IMR-90 (cell line): ENCODE data around the gene ZNF85. TPM values are rescaled to one million over a fixed set of nuclear protein-coding genes. Genes with fewer than 3 reads are reported as not detected.

Source experiments
- ATAC-seq: fragments of 200-7000 bp; cut with Tn5 transposase; 2 replicates; pipeline ENCODE4 v1.9.1; 2020; ENCODE audit warnings: low read depth, mild to moderate bottlenecking, moderate library complexity
- BruUV-seq: library from RNA; stranded (reverse); fragments of 400-500 nt; replicated peaks from 2 replicates; lab custom pipeline; 2021; lab: Mats Ljungman, UMichigan
- CTCF ChIA-PET: fragments of 300-600 bp; formaldehyde crosslinking; extraction: SDS; loops from one replicate; lab custom pipeline; 2021; ENCODE audit warnings: antibody characterized with exemption; lab: Yijun Ruan, JAX
- POLR2A ChIA-PET: fragments of 300-600 bp; sonication (Branson Sonifier 250); formaldehyde crosslinking; loops from one replicate; lab custom pipeline; 2022; ENCODE audit warnings: antibody characterized with exemption; ENCODE audit not compliant: unreplicated experiment; lab: Charles Lee
- DNase-seq: peaks from one replicate; pipeline ENCODE4 v3.0.0; 2013
- H2AFZ ChIP-seq: replicated peaks from 2 replicates; pipeline ENCODE3; 2013; ENCODE audit warnings: low read length, mild to moderate bottlenecking; ENCODE audit not compliant: poor library complexity
- H2AK5ac ChIP-seq: 2 replicates; pipeline ENCODE4 v1.6.1; 2013; ENCODE audit warnings: low read depth, low read length, inconsistent platforms
- H2AK9ac ChIP-seq: replicated peaks from 2 replicates; pipeline ENCODE3; 2013; ENCODE audit warnings: mild to moderate bottlenecking, low read depth, low read length, moderate library complexity; ENCODE audit not compliant: poor library complexity
- H2BK120ac ChIP-seq: 2 replicates; pipeline ENCODE4 v1.6.1; 2013; ENCODE audit warnings: low read depth, low read length, inconsistent platforms
- H2BK15ac ChIP-seq: 3 replicates; pipeline ENCODE4 v1.6.1; 2013; ENCODE audit warnings: low read depth, low read length, inconsistent platforms
- H2BK20ac ChIP-seq: 2 replicates; pipeline ENCODE4 v1.6.1; 2013; ENCODE audit warnings: low read depth, mild to moderate bottlenecking, inconsistent platforms, low read length, moderate library complexity
- H2BK5ac ChIP-seq: 2 replicates; pipeline ENCODE4 v1.6.1; 2013; ENCODE audit warnings: mild to moderate bottlenecking, low read depth, low read length, inconsistent platforms; ENCODE audit not compliant: poor library complexity, severe bottlenecking
- H3K14ac ChIP-seq: replicated peaks from 2 replicates; pipeline ENCODE4 v1.6.1; 2013; ENCODE audit warnings: low read depth, low read length, inconsistent platforms
- H3K18ac ChIP-seq: 2 replicates; pipeline ENCODE4 v1.6.1; 2013; ENCODE audit warnings: low read depth, low read length, control low read depth
- H3K23ac ChIP-seq: 2 replicates; pipeline ENCODE4 v1.6.1; 2013; ENCODE audit warnings: low read depth, low read length, inconsistent platforms
- H3K27ac ChIP-seq: 2 replicates; pipeline ENCODE4 v1.5.1; 2013; ENCODE audit warnings: mild to moderate bottlenecking, control low read depth, low read length; ENCODE audit not compliant: insufficient read depth
- H3K27me3 ChIP-seq: 2 replicates; pipeline ENCODE4 v1.6.1; 2013; ENCODE audit warnings: low read length; ENCODE audit not compliant: control insufficient read depth, insufficient read depth
- H3K36me3 ChIP-seq: 2 replicates; pipeline ENCODE4 v1.6.1; 2013; ENCODE audit warnings: low read length, mixed read lengths; ENCODE audit not compliant: control insufficient read depth, insufficient read depth
- H3K4ac ChIP-seq: 2 replicates; pipeline ENCODE4 v1.6.1; 2013; ENCODE audit warnings: low read depth, low read length, inconsistent platforms
- H3K4me1 ChIP-seq: 2 replicates; pipeline ENCODE4 v1.6.1; 2013; ENCODE audit warnings: low read length, mixed read lengths; ENCODE audit not compliant: control insufficient read depth, insufficient read depth
- H3K4me2 ChIP-seq: 2 replicates; pipeline ENCODE4 v1.6.1; 2013; ENCODE audit warnings: low read depth, mild to moderate bottlenecking, control low read depth, low read length, moderate library complexity
- H3K4me3 ChIP-seq: 2 replicates; pipeline ENCODE4 v1.5.1; 2013; ENCODE audit warnings: low read depth, mild to moderate bottlenecking, control low read depth, low read length, moderate library complexity; ENCODE audit not compliant: insufficient read depth
- H3K56ac ChIP-seq: 2 replicates; pipeline ENCODE4 v1.6.1; 2013; ENCODE audit warnings: low read length, inconsistent platforms; ENCODE audit not compliant: insufficient read depth; ENCODE audit errors: extremely low read depth
- H3K79me1 ChIP-seq, 2 experiments: 2 replicates each; pipeline ENCODE4 v1.6.1; 2013; ENCODE audit warnings: low read length in 2 of 2, inconsistent platforms in 1 of 2, low read depth in 1 of 2
- H3K9ac ChIP-seq: 2 replicates; pipeline ENCODE4 v1.6.1; 2013; ENCODE audit warnings: low read depth, low read length, control low read depth
- H3K9me1 ChIP-seq: 2 replicates; pipeline ENCODE4 v1.6.1; 2013; ENCODE audit warnings: low read length, inconsistent platforms; ENCODE audit not compliant: insufficient read depth
- H3K9me3 ChIP-seq: 2 replicates; pipeline ENCODE4 v1.6.1; 2013; ENCODE audit warnings: low read length; ENCODE audit not compliant: control insufficient read depth, insufficient read depth
- H4K20me1 ChIP-seq: 2 replicates; pipeline ENCODE4 v1.6.1; 2013; ENCODE audit warnings: low read length, inconsistent platforms; ENCODE audit not compliant: insufficient read depth
- H4K5ac ChIP-seq: 2 replicates; pipeline ENCODE4 v1.6.1; 2013; ENCODE audit warnings: mild to moderate bottlenecking, low read depth, low read length, control low read depth
- H4K8ac ChIP-seq, 2 experiments: 2 replicates each; pipeline ENCODE4 v1.6.1; 2013; ENCODE audit warnings: low read depth in 2 of 2, low read length in 2 of 2, control low read depth in 1 of 2, inconsistent platforms in 1 of 2
- H4K91ac ChIP-seq: 2 replicates; pipeline ENCODE4 v1.6.1; 2013; ENCODE audit warnings: low read depth, low read length, inconsistent platforms; ENCODE audit not compliant: insufficient read depth
- BHLHE40 ChIP-seq: fragments of 150-350 bp; IDR thresholded peaks from 2 replicates; pipeline ENCODE4 v1.6.1; 2016; ENCODE audit warnings: mild to moderate bottlenecking, low read depth, low read length
- CEBPB ChIP-seq: IDR thresholded peaks from 2 replicates; pipeline ENCODE4 v1.6.1; 2012; ENCODE audit warnings: low read depth, low read length, improper control_type of control experiment
- CHD1 ChIP-seq: IDR thresholded peaks from 2 replicates; pipeline ENCODE4 v1.6.1; 2012; ENCODE audit warnings: low read depth, low read length, improper control_type of control experiment
- CTCF ChIP-seq: conservative IDR thresholded peaks from 2 replicates; pipeline ENCODE4 v1.5.1; 2012; ENCODE audit warnings: mild to moderate bottlenecking, low read depth, low read length, improper control_type of control experiment
- ELK1 ChIP-seq: fragments of 150-350 bp; IDR thresholded peaks from 2 replicates; pipeline ENCODE4 v1.6.1; 2016; ENCODE audit warnings: low read depth, mild to moderate bottlenecking, low read length, moderate library complexity, borderline replicate concordance
- FOS ChIP-seq: fragments of 150-350 bp; IDR thresholded peaks from 2 replicates; pipeline ENCODE4 v1.6.1; 2016; ENCODE audit warnings: low read depth, low read length
- MAFK ChIP-seq: IDR thresholded peaks from 2 replicates; pipeline ENCODE4 v1.6.1; 2012; ENCODE audit warnings: low read depth, low read length, improper control_type of control experiment
- MAZ ChIP-seq: IDR thresholded peaks from 2 replicates; pipeline ENCODE4 v1.6.1; 2012; ENCODE audit warnings: low read depth, mild to moderate bottlenecking, low read length, improper control_type of control experiment, moderate library complexity, borderline replicate concordance
- MXI1 ChIP-seq: IDR thresholded peaks from 2 replicates; pipeline ENCODE4 v1.6.1; 2012; ENCODE audit warnings: low read depth, mild to moderate bottlenecking, low read length, moderate library complexity, borderline replicate concordance
- NFE2L2 ChIP-seq: fragments of 150-350 bp; IDR thresholded peaks from 2 replicates; pipeline ENCODE4 v1.6.1; 2016; ENCODE audit warnings: low read depth, mild to moderate bottlenecking, low read length
- POLR2A ChIP-seq: IDR thresholded peaks from 2 replicates; pipeline ENCODE4 v1.6.1; 2012; ENCODE audit warnings: mild to moderate bottlenecking, low read depth, low read length
- RAD21 ChIP-seq: IDR thresholded peaks from 2 replicates; pipeline ENCODE4 v1.6.1; 2012; ENCODE audit warnings: low read length, improper control_type of control experiment
- RCOR1 ChIP-seq: IDR thresholded peaks from 2 replicates; pipeline ENCODE4 v1.6.1; 2012; ENCODE audit warnings: mild to moderate bottlenecking, low read length, improper control_type of control experiment; ENCODE audit not compliant: insufficient replicate concordance
- RFX5 ChIP-seq: IDR thresholded peaks from 2 replicates; pipeline ENCODE4 v1.8.0; 2012; ENCODE audit warnings: low read depth, mild to moderate bottlenecking, low read length, moderate library complexity
- SMC3 ChIP-seq: fragments of 150-350 bp; IDR thresholded peaks from 2 replicates; pipeline ENCODE4 v1.6.1; 2016; ENCODE audit warnings: low read depth, mild to moderate bottlenecking, antibody characterized with exemption, low read length, moderate library complexity
- USF2 ChIP-seq: fragments of 150-350 bp; IDR thresholded peaks from 2 replicates; pipeline ENCODE4 v1.6.1; 2017; ENCODE audit warnings: mild to moderate bottlenecking, antibody characterized with exemption, low read length, low read depth
- WGBS, 2 experiments: methylation state at CpG; one replicate each; pipeline versions ENCODE4 v1.1.5 to v1.1.7; 2013; ENCODE audit warnings: missing lambda C conversion rate in 2 of 2; ENCODE audit not compliant: insufficient read length in 1 of 2; ENCODE audit errors: extremely low coverage in 2 of 2; 5-methylcytosine and 5-hydroxymethylcytosine counted together
- dilution Hi-C: fragments of 300-500 bp; cut with HindIII; formaldehyde crosslinking; loops from one replicate; pipeline ENCODE4 v1.14.3; 2018; ENCODE audit warnings: low sequenced_read_pairs; ENCODE audit not compliant: unreplicated experiment
- in situ Hi-C: fragments of 300-500 bp; cut with MboI; formaldehyde crosslinking; loops from 3 replicates; pipeline ENCODE4 v1.14.3; 2019; ENCODE audit warnings: low sequenced_read_pairs, inconsistent platforms, mixed read lengths
- intact Hi-C: fragments of 100-400 bp; cut with micrococcal nuclease; formaldehyde crosslinking; loops from 2 replicates; pipeline ENCODE4 v1.10.0; 2022
- polyA plus RNA-seq, 3 experiments: library from polyadenylated mRNA; depleted of rRNA; stranded (reverse); fragments of >200 nt; gene quantifications; 2 replicates each; pipeline ENCODE4 v1.2.3, GENCODE V29; 2012; ENCODE audit warnings: low replicate concordance in 1 of 3
- total RNA-seq: library from RNA; depleted of rRNA; stranded (reverse); fragments of >200 nt; gene quantifications from 2 replicates; pipeline ENCODE4 v1.2.3, GENCODE V29; 2012

Gene ZNF85
- total and polyA plus RNA-seq, 2 of the 4 experiments (the other 2 are of a cell fraction): 3.1 to 5.9 TPM

GRCh38 chr19:20912973-20913372, 10.1 kb upstream of the ZNF85 start:
- Histone ChIP-seq H3K56ac (no peak overlapping the region), H4K91ac (no peak overlapping the region), H4K20me1 (no peaks in the 10 kb centered on the region), H3K36me3 (no peaks in the 10 kb centered on the region), H3K4me1 (no peaks in the 10 kb centered on the region), H3K14ac (no peak overlapping the region), H3K18ac (no peak overlapping the region), H2AK9ac (no peak overlapping the region), H4K8ac (no peak overlapping the region), H4K5ac (no peak overlapping the region), H3K27me3 (no peaks in the 10 kb centered on the region), H2BK20ac (no peak overlapping the region), H3K79me1 (no peaks in the 10 kb centered on the region), H3K9me3 (peaks cover 23% of the 10 kb centered on the region), H3K9me1 (no peaks in the 10 kb centered on the region), H2BK15ac (no peak overlapping the region), H2AFZ (no peak overlapping the region), H3K4ac (no peak overlapping the region), H2BK120ac (no peak overlapping the region), H3K27ac (no peak overlapping the region), H3K9ac (no peak overlapping the region), H3K4me2 (no peak overlapping the region), H2AK5ac (no peak overlapping the region), H3K23ac (no peak overlapping the region), H3K4me3 (no peak overlapping the region), H2BK5ac (no peak overlapping the region)
- in situ Hi-C loops (no loop called here), intact Hi-C loops (no loop called here), dilution Hi-C loops (no loop called here)
- DNase-seq: no peak
- ATAC-seq: no peak
- CTCF ChIA-PET: no interaction called here
- POLR2A ChIA-PET: no interaction called here
- BruUV-seq: no TSS peak
- 47% methylated on average over 3 of the region's 3 CpGs; no CpG with 5 or more reads in 1 of the 2 experiments for WGBS, 2 experiments
- TF ChIP-seq MAFK: no peak
- no peak for TF ChIP-seq USF2
- TF ChIP-seq FOS: no peak
- no peak for TF ChIP-seq MAZ
- TF ChIP-seq POLR2A: no peak
- TF ChIP-seq MXI1: no peak
- TF ChIP-seq NFE2L2: no peak
- TF ChIP-seq RFX5: no peak
- TF ChIP-seq SMC3: no peak
- TF ChIP-seq BHLHE40: no peak
- TF ChIP-seq ELK1: no peak
- no peak for TF ChIP-seq RAD21
- no peak for TF ChIP-seq CHD1
- TF ChIP-seq CTCF: no peak
- no peak for TF ChIP-seq CEBPB
- TF ChIP-seq RCOR1: no peak
